Measurements from ENCODE around the gene LAT. TPM values are rescaled to one million over a fixed set of nuclear protein-coding genes. Genes with fewer than 3 reads are reported as not detected.

Gene LAT
- polyA plus RNA-seq, 1 experiment, result 6.3 TPM

DNA sequence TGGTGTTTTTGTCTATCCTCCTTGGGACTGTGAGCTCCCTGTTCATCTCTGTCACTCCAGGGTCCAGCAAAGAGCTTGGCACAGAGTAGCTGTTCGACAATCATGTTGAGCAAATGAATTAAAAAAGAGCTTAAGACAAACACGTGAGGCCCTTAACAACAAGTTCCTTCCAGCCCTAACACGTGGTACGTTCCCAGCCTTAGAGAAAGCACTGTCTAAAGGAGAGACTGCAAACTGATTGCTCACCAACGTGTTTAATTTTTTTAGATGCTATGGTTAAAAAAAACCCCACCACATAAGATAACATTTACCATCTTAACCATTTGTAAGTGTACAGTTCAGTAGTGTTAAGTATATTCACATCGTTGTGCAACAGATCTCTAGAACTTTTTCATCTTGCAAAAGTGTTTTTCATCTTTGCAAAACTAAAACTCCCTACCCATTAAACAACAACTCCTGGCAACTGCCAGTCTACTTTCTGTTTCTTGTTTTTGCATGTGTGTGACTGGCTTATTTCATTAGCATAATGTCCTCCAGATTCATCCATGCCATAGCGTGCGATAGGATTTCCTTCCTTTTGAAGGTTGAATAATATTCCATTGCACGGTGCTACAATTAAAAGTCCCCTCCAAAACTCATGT is 28.2 kb downstream of the LAT start:
- Histone ChIP-seq H3K4me3 (ENCODE audit: low read depth, low read length) (no peak overlapping the region), H3K27me3 (ENCODE audit: control insufficient read depth, insufficient read depth, low read length) (no peaks in the 10 kb centered on the region; the same call in 1 of the 2 replicates), H3K36me3 (ENCODE audit: control insufficient read depth, insufficient read depth, low read length) (no peaks in the 10 kb centered on the region)
- DNase-seq (ENCODE audit: low read depth), result no peak
- ChIA-PET CTCF (interaction anchor here (0.7 kb wide), 1 partner anchor 12 kb away, joined by 3 read pairs; no protein-coding TSS in a partner anchor), POLR2A (no interaction called here)
- TF ChIP-seq, protein P1, sequence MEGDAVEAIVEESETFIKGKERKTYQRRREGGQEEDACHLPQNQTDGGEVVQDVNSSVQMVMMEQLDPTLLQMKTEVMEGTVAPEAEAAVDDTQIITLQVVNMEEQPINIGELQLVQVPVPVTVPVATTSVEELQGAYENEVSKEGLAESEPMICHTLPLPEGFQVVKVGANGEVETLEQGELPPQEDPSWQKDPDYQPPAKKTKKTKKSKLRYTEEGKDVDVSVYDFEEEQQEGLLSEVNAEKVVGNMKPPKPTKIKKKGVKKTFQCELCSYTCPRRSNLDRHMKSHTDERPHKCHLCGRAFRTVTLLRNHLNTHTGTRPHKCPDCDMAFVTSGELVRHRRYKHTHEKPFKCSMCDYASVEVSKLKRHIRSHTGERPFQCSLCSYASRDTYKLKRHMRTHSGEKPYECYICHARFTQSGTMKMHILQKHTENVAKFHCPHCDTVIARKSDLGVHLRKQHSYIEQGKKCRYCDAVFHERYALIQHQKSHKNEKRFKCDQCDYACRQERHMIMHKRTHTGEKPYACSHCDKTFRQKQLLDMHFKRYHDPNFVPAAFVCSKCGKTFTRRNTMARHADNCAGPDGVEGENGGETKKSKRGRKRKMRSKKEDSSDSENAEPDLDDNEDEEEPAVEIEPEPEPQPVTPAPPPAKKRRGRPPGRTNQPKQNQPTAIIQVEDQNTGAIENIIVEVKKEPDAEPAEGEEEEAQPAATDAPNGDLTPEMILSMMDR (IDR thresholded peaks at IDR 0.05; ENCODE audit: insufficient read depth, low read depth, low read length), result no peak

DNA sequence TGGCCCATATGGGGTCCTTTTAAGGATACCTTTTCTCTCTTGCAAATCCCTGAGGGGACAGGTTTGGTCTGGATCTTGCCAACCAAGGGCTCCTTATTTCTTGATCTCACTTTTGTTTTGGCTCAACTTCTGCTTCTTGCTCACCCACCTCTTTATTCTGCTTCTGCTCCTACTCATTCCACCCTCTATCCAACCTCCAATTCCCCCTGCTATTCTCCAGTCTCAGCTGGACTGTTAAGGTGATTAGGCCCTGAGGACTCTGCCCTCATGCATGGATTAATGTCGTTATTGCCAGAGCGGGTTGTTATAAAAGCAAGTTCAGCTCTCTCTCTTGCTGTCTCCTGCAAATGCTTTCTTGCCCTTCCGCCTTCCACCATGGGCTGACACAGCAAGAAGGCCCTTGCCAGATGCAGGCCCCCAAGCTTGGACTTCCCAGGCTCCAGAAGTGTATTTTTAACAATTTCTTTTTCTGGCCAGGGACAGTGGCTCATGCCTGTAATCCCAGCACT is 29.8 kb downstream of the LAT start:
- DNase-seq (ENCODE audit: low read depth), result no peak
- TF ChIP-seq, protein P1 (IDR thresholded peaks at IDR 0.05; ENCODE audit: insufficient read depth, low read depth, low read length), result no peak
- Histone ChIP-seq H3K4me3 (ENCODE audit: low read depth, low read length) (no peak overlapping the region), H3K27me3 (ENCODE audit: control insufficient read depth, insufficient read depth, low read length) (no peaks in the 10 kb centered on the region; the same call in 1 of the 2 replicates), H3K36me3 (ENCODE audit: control insufficient read depth, insufficient read depth, low read length) (no peaks in the 10 kb centered on the region)
- ChIA-PET POLR2A (no interaction called here), CTCF (no interaction called here)

DNA sequence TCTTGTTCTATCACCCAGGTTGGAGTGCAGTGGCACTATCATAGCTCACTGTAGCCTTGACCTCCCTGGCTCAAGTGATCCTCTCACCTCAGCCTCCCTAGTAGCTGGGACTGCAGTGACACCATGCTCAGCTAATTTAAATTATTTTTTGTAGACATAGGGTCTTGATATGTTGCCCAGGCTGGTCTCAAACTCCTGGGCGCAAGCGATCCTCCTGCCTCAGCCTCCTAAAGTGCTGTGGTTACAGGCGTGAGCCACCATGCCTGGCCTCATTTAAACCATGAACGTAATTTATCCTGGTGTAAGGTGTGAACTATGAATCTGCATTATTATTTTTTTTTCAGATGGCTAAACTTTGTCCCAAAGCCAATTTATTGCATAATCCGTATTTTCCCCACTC is 37.3 kb downstream of the LAT start:
- no peak for DNase-seq (ENCODE audit: low read depth)
- Histone ChIP-seq H3K36me3 (ENCODE audit: control insufficient read depth, insufficient read depth, low read length) (no peaks in the 10 kb centered on the region), H3K27me3 (ENCODE audit: control insufficient read depth, insufficient read depth, low read length) (peaks cover 1% of the 10 kb centered on the region; the same call in 1 of the 2 replicates), H3K4me3 (ENCODE audit: low read depth, low read length) (no peak overlapping the region)
- ChIA-PET POLR2A (no interaction called here), CTCF (no interaction called here)
- TF ChIP-seq, protein P1 (IDR thresholded peaks at IDR 0.05; ENCODE audit: insufficient read depth, low read depth, low read length), result no peak

DNA sequence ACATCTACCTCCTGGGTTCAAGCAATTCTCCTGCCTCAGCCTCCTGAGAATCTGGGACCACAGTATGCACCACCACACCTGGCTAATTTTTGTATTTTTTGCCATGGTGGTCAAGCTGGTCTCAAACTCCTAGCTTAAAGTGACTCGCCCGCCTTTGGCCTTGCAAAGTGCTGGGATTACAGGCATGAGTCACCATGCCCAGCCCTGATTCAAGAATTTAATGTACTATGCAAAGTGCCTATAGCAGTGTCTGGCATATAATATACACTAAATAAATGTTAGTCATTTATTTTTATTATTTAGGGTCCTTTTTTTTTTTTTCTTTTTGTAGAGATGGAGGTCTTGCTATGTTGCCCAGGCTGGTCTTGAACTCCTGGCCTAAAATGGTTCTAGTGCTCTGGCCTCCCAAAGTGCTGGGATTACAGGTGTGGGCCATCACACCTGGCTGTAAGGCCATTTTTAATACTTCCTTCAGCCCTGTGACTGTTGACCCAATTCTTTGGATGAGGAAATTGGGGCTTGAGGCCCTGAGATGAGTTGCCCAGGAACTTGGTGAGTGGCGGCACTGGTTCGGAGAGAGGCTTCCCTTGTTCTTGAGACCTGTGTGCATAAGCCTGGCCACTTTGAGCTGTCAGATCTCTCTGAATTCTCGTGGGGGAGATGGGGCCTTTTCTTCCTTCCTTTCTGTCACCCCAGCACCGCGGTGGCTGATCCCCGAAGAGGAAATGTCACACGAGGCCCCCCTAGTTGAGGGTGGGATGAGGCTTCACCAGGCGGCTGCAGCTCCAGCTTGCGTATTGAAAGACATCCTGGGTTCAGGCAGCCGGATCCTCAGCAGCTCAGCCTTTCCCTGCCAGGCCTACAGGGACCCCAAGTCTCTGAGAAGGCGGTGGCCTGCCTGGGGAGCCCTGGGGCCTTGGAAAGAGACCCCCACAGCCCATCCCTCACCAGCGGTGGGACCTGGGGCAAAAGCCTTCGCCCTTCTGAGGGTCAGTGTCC is 38.7 kb downstream of the LAT start:
- Histone ChIP-seq H3K36me3 (ENCODE audit: control insufficient read depth, insufficient read depth, low read length) (no peaks in the 10 kb centered on the region), H3K4me3 (ENCODE audit: low read depth, low read length) (no peak overlapping the region), H3K27me3 (ENCODE audit: control insufficient read depth, insufficient read depth, low read length) (peaks cover 1% of the 10 kb centered on the region; the same call in 1 of the 2 replicates)
- TF ChIP-seq, protein P1 (IDR thresholded peaks at IDR 0.05; ENCODE audit: insufficient read depth, low read depth, low read length), result no peak
- CTCF ChIA-PET, result no interaction called here
- DNase-seq (ENCODE audit: low read depth), result no peak
- POLR2A ChIA-PET, result no interaction called here

DNA sequence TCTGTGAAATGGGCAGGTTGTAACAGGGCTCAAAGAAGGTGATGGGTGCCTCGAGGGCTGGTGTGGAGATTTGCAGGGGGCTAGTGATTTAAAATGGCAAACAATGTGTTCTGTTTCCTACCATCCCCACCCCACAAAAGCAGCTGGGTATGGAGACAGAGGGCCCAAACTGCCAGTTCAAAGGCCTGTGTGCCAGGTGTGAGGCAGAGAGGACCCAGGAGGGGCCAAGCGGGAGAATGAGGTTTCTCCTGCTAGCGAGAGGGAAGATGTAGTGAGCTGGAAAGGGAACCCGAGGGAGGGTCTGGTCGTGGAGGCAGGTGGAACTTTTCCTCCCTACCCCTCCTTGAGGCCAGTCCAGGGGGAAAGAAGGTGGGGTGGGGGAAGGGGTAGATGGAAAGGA is 39.4 kb downstream of the LAT start:
- TF ChIP-seq, protein P1 (IDR thresholded peaks at IDR 0.05; ENCODE audit: insufficient read depth, low read depth, low read length), result no peak
- H3K36me3 ChIP-seq (ENCODE audit: control insufficient read depth, insufficient read depth, low read length), result no peaks in the 10 kb centered on the region
- ChIA-PET CTCF (no interaction called here), POLR2A (no interaction called here)
- peaks cover 1% of the 10 kb centered on the region; the same call in 1 of the 2 replicates for H3K27me3 ChIP-seq (ENCODE audit: control insufficient read depth, insufficient read depth, low read length)
- H3K4me3 ChIP-seq (ENCODE audit: low read depth, low read length), result no peak overlapping the region
- DNase-seq (ENCODE audit: low read depth), result no peak
